GM19193 (cell line): ENCODE data around the gene OGFOD3.

Experiments used
- POLR2A ChIP-seq: IDR thresholded peaks from 4 replicates; pipeline ENCODE4 v1.6.1; 2011; ENCODE audit not compliant: insufficient read depth, insufficient read length; ENCODE audit errors: extremely low read depth

The OGFOD3 gene

GRCh38 chr17:82377924-82378740 lies 40.3 kb downstream of the OGFOD3 start:
- no peak for TF ChIP-seq POLR2A

DNA sequence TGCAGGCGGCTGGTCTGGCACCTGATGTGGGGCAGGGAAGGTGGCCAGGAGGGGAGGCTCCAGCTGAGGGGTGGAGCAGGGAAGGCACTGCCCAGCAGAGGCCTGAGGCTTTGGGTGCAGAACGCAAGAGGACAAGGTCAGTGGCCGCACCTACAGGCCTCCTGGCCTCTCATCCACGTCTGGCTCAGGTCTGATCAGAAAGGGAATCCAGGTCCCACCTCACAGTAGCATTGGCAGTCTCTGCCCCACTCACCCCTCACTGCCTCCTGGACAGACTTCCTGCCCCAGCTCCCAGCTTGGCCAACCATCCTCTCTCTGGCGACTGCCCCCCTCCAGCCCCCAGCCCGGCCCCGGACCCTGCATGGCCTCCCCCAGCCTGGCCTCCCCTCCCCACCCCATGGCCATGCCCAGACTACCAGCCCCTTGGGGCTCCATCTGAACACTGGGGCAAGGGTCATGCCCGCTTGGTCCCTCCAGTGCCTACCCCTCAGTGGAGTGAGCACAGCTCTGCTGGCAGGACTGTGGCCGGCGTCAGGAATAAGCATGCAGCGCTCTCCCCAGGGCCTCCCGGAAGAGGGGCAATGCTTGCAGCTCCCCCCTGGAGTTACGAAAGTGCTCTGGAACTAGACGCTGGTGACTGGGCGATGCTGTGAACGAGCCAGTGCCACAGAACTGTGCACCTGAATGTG lies 42.2 kb downstream of the OGFOD3 start:
- no peak for TF ChIP-seq POLR2A

DNA sequence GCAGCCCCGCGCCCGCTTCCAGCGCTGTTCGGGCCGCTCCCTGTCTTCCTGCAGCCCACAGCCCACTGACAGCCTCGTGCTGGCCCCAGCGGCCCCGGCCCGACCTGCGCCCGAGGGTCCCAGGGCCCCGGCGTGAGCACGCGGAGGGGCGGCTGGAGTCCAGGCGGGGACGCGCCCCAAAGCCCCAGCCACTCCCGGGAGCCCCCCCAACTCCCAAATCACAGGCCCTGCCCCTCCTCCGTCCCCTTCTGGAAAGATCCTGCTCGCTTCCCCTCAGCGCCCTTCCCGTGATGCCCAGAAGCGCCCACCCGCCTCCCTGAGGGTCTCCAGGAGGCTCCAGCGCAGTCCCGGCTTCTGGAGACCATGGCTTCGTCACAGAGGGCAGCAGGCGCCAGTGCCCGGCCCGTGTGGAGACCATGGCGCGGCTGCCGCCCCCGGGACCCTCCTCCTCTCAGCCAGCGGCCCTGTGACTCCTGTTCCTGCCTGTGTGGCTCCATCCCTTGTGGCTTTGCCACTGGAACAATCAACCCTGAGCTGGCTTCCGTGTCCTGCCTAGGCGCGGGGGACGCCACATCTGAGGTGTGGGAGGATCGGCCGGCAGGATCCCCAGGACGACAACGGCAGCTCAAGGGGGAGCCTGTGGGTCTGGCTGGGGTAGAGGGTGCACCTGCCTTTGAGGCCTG lies 42.9 kb downstream of the OGFOD3 start:
- no peak for TF ChIP-seq POLR2A

- TF ChIP-seq POLR2A = no peak
Observed at GRCh38 chr17:82374626-82375331, 43.6 kb downstream of the OGFOD3 start.

GRCh38 chr17:82373731-82374625 lies 44.4 kb downstream of the OGFOD3 start:
- no peak for TF ChIP-seq POLR2A

- no peak for TF ChIP-seq POLR2A
Observed at GRCh38 chr17:82372249-82373071, 45.9 kb downstream of the OGFOD3 start.

GRCh38 chr17:82371333-82372248 lies 46.8 kb downstream of the OGFOD3 start, which contains the start of gene UTS2R:
TSS of gene UTS2R (plus strand) at chr17:82371765. CDS start at chr17:82374325, 2,560 bp downstream.
- TF ChIP-seq POLR2A = no peak

DNA sequence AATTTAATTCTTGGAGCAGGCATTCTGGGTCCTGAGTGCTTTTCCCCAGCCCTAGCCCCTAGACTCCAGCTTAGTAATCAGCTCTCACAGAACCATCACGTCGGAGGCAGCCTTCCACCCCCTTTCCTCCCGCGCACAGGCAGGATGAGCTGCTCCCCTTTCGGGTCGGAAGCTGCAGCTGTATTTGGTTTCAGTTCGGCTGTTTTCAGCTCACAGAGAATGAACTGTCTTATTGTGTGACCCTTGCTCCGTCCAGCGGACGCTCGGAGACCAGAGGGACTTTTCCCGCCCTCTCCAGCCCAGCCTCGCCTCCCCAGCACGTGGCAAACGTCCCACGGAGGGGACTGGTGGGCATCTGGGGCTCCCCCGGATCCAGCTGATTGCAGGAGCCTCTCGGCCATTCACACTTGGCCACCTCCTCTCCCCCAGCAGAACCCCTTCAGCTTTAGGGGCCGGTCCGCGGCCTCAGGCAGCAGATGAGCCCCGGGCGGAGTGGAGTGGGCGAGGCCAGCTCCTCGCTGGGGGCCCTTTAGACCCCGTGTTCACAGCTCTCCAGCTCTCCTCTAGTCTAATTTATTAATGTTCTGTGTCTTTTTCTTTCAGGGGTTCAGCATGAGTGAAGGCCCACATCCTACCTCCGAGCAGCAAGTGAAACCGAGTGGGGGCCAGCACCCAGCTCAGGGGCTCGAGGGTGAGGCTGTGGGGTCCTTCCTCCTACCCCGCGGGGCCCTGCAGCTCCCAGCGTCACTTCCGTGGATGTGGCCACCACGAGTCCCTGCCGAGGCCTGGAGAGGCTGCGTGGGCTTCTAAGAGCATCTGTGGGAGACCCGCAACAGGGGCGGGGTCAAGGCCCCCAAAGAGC lies 47.7 kb downstream of the OGFOD3 start:
- peak; percentile 38 for TF ChIP-seq POLR2A

GRCh38 chr17:82369211-82369610 lies 49.2 kb downstream of the OGFOD3 start:
- TF ChIP-seq POLR2A = no peak

DNA sequence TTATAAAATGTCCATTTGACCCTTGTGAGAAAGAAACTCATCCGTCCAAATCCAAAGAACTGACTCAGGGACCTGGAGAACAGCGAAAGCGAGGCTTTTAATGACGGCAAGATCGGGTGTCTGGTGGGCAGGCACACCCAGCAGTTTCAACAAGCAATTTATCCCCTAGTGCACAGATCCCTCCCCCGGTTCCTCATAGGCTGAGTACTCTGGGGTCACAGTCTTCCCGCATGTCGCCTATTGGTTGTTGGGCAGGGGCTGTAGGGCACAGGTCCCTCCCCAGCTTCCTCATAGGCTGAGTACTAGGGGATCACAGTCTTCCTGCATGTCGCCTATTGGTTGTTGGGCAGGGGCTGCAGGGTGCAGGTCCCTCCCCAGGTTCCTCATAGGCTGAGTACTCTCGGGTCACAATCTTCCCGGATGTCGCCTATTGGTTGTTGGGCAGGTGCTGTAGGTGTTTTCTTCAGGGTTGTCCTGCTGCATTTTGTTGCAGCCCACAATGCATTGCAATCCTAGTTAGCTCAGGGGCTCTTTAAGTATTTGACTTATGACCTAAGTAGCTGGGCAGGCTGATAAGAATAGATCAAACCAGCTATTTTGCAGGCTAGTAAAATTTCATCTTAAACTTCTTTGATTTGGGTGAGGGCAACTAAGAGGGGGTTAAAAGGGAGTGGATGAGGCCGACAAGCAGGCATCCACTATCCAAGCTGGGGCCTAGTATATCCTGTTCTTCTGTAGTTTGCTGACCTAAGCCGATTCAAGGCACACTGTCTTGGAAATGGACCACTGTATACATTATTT lies 50.5 kb downstream of the OGFOD3 start:
- TF ChIP-seq POLR2A = peak; percentile 53
